ENCODE measurements around the gene PRMT9. TPM values are rescaled to one million over a fixed set of nuclear protein-coding genes. Genes with fewer than 3 reads are reported as not detected.

The PRMT9 gene
- total RNA-seq = 7.2 and 8.1 TPM in 2 replicates

DNA sequence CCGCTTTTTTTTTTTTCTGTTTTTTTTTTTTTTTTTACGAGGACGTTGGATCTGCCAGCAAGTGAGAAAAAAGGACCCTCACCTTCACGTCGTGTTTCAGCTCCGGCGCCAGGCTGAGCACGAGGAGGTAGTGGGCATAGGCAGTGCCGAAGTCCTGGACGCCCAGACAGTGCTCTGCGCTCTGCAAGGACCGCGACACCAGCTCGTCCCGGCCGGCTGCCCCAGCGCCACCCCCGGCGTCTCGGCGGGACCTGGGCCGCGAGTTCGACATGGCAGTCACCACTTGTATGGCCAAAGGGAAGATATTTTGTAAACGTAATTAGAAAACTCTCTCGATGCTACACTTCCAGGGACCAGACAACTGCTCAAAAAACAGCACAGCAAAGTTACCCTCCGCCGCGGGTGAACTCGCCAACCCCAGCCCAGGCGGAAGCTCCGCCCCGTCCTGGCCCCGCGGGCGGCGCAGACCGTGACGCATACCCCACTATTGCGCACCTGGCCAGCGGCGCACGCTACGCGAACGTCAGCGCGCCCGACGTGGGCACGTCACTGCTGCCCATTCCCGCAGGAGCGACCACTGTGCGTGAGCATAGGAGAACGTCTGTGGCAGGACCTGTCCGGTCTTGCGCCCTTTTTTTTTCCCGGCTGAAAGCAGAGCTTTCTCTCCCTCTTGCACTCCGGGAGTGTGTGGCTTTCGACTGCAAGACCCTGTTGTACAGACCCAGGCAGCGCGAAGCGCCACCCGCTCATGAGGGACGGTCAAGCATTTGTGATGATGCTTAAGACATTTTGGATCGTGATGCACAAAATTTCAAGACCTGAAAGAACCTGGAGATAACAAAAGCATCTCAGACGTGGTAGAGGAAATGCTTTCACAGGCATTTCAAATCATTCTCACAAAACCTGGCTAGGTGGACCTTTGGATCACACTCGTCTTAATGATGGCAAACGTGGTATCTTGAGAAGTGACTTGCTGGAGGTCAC is at the start of gene PRMT9:
Gene PRMT9, minus strand, starts transcription at position 447 of the 984 bp plus-strand sequence. Its CDS starts 176 bp downstream, at position 271.
- Histone ChIP-seq H3K4me3 (ENCODE audit: low read depth, low read length) (peak within 1 kb of the TSS; percentile 70), H3K27me3 (ENCODE audit: control insufficient read depth, insufficient read depth, low read length) (no peaks in the 10 kb centered on the region), H3K36me3 (ENCODE audit: control insufficient read depth, insufficient read depth, low read length) (no peaks in the 10 kb centered on the region)
- TF ChIP-seq, protein P1, sequence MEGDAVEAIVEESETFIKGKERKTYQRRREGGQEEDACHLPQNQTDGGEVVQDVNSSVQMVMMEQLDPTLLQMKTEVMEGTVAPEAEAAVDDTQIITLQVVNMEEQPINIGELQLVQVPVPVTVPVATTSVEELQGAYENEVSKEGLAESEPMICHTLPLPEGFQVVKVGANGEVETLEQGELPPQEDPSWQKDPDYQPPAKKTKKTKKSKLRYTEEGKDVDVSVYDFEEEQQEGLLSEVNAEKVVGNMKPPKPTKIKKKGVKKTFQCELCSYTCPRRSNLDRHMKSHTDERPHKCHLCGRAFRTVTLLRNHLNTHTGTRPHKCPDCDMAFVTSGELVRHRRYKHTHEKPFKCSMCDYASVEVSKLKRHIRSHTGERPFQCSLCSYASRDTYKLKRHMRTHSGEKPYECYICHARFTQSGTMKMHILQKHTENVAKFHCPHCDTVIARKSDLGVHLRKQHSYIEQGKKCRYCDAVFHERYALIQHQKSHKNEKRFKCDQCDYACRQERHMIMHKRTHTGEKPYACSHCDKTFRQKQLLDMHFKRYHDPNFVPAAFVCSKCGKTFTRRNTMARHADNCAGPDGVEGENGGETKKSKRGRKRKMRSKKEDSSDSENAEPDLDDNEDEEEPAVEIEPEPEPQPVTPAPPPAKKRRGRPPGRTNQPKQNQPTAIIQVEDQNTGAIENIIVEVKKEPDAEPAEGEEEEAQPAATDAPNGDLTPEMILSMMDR (IDR thresholded peaks at IDR 0.05; ENCODE audit: insufficient read depth, low read length, poor library complexity, severe bottlenecking) = no peak
- DNase-seq (ENCODE audit: low read depth) = peak; percentile 56

DNA sequence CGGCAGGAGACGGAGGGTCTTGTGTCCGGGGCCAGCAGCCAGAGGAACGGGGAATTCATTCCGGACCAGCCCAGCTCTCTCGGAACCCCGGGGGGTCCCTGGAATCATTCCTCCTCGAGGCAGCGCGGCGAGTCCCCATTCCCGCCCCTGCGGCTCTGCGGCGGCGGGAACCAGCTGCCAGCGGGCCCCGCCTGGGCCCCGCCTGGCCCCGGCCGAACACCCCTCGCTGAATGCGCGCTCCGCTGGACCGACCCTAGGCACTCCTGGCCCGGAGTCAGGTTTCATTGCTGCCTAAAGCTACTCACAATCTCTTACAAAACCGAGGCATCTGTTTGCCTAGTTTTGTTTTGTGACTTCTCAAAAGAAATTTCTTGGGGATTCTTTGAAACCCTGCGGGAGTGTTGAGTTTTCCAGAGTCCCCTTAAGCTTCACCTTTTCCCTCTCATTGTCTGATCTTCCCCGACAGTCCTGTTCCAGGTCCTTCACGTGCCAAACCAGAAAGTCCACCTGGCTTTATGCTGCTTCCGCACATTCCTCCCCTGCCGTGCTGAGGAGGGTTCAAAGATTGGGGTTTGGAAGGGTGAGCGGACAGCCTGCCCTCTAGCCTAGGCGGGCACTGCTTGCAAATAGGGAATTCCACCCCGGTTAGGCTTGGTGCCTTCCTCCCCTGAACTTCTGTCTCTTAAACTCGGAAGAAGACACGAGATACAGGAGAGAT is 48.7 kb upstream of the PRMT9 start:
- Histone ChIP-seq H3K4me3 (ENCODE audit: low read depth, low read length) (peak overlapping the region; percentile 78), H3K27me3 (ENCODE audit: control insufficient read depth, insufficient read depth, low read length) (no peaks in the 10 kb centered on the region), H3K36me3 (ENCODE audit: control insufficient read depth, insufficient read depth, low read length) (no peaks in the 10 kb centered on the region)
- DNase-seq (ENCODE audit: low read depth) = no peak
- TF ChIP-seq, protein P1 (IDR thresholded peaks at IDR 0.05; ENCODE audit: insufficient read depth, low read length, poor library complexity, severe bottlenecking) = no peak

DNA sequence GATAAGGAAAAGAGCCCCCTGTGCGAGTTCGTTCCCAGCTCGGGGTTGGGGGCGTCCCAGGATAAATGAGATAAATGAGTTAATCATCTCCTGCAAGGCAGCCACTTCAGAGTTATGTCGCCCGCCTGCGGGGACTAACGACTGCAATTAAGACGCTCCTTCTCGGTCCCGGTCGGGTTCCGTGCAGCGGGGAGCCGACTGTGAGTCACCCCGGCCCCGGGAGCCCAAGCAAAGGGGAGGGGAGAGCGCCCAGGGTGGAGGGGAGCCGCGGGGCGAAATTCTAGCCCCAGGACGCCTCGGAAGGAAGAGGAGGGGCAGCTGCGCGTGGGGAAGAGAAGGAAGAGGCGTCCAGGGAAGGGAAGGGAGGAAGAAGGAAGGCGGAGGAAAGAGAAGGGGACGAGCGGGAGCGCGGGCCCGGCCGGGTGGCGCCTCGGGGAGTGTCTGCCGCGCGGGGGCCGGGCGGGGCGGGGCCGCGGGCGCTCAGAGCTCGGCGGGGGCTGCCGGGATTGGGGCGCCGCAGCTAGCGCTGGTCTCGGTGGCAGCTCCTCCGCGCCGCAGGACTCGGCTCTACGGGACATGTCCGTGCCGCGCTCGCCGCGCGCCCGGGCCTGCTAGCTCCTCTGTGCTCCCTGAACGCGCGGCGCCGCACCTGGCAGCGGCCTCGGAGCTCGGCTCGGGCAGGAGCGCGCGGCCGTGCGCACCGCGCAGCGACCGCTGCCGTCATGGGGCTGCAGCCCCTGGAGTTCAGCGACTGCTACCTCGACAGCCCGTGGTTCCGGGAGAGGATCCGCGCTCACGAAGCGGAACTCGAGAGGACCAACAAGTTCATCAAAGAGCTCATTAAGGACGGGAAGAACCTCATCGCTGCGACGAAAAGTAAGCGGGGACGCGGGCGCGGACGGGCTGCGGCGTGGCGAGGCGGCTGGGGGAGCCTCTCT is 47.9 kb upstream of the PRMT9 start, which contains the start of gene ARHGAP10:
Gene ARHGAP10, plus strand, starts transcription at position 509 of the 938 bp plus-strand sequence. Its CDS starts 214 bp downstream, at position 723.
- TF ChIP-seq, protein P1 (IDR thresholded peaks at IDR 0.05; ENCODE audit: insufficient read depth, low read length, poor library complexity, severe bottlenecking) = no peak
- DNase-seq (ENCODE audit: low read depth) = no peak
- Histone ChIP-seq H3K36me3 (ENCODE audit: control insufficient read depth, insufficient read depth, low read length) (no peaks in the 10 kb centered on the region), H3K4me3 (ENCODE audit: low read depth, low read length) (peak within 1 kb of the TSS; percentile 78), H3K27me3 (ENCODE audit: control insufficient read depth, insufficient read depth, low read length) (no peaks in the 10 kb centered on the region)

DNA sequence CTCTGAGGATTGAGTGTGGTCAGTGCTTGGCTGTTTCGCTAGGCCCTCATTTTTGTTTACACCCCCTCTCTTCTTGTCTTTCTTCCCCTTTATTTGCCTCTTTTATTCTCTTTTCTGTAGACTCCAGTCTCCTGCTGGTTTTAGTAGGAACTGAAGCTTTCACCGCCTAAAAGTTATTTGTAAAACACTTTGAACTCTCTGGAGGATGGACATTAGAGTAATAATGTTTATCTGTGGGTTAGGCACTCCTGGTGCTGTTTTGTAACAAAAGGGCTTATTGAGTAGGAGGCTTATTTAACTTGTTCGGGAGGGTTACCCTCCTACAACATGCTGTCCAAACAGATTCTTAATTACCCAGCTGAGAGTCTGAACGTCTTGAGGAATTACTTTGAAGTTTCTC is 46.4 kb upstream of the PRMT9 start:
- DNase-seq (ENCODE audit: low read depth) = no peak
- TF ChIP-seq, protein P1 (IDR thresholded peaks at IDR 0.05; ENCODE audit: insufficient read depth, low read length, poor library complexity, severe bottlenecking) = no peak
- H3K36me3 ChIP-seq (ENCODE audit: control insufficient read depth, insufficient read depth, low read length) = no peaks in the 10 kb centered on the region
- H3K27me3 ChIP-seq (ENCODE audit: control insufficient read depth, insufficient read depth, low read length) = no peaks in the 10 kb centered on the region
- H3K4me3 ChIP-seq (ENCODE audit: low read depth, low read length) = no peak overlapping the region

DNA sequence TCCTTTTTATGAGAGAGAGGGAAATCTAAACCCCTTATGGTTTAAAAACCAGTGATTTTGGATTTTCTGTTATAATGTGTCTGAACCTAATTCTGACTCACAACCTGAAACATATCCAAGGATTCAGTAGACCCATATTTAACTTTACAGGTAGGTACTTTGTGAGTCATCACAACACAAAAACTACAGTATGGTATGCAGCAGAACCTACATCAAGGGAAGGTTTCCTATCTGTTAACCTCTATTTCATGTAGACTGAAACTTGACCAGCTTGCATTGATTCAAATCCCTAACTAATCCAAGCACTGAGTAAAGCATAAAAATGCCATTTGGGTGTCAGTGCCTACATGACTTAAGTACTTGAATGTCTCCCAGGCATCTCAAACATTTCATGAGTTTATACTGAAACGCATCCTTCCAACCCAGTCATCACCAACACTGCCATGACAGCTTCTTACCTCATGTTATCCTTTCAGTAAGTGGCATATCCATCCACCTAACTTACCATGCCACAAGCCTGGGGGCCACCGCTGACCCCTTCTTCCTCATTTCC is 43.6 kb upstream of the PRMT9 start:
- H3K36me3 ChIP-seq (ENCODE audit: control insufficient read depth, insufficient read depth, low read length) = no peaks in the 10 kb centered on the region
- TF ChIP-seq, protein P1 (IDR thresholded peaks at IDR 0.05; ENCODE audit: insufficient read depth, low read length, poor library complexity, severe bottlenecking) = no peak
- no peaks in the 10 kb centered on the region for H3K27me3 ChIP-seq (ENCODE audit: control insufficient read depth, insufficient read depth, low read length)
- DNase-seq (ENCODE audit: low read depth) = no peak
- H3K4me3 ChIP-seq (ENCODE audit: low read depth, low read length) = no peak overlapping the region
